ENCODE measurements around the gene ARID3A. TPM values are rescaled to one million over a fixed set of nuclear protein-coding genes. Genes with fewer than 3 reads are reported as not detected.

The ARID3A gene
- total and polyA plus RNA-seq, 2 of the 4 experiments (the other 2 are of a cell fraction): 16.0 to 23.1 TPM

GRCh38 chr19:988510-988909 is 62.7 kb downstream of the ARID3A start:
- H4K20me1 ChIP-seq (ENCODE audit: insufficient read depth, low read length): peaks cover 7% of the 10 kb centered on the region
- H3K36me3 ChIP-seq (ENCODE audit: control insufficient read depth, insufficient read depth, low read length): peaks cover 44% of the 10 kb centered on the region
- no peak overlapping the region for H4K5ac ChIP-seq (ENCODE audit: low read depth, low read length)
- no peak overlapping the region for H3K4me2 ChIP-seq (ENCODE audit: low read depth, low read length)
- no peak overlapping the region for H4K8ac ChIP-seq (ENCODE audit: low read depth in 2 of 2, low read length in 2 of 2)
- no peak overlapping the region for H3K9ac ChIP-seq (ENCODE audit: low read depth, low read length)
- in situ Hi-C loops (cut with MboI; ENCODE audit: low sequenced_read_pairs) (loop anchor here (10.0 kb wide), 1 partner anchor 224 kb away; no protein-coding TSS in a partner anchor), intact Hi-C loops (cut with micrococcal nuclease) (no loop called here), dilution Hi-C loops (cut with HindIII; ENCODE audit: low sequenced_read_pairs, unreplicated experiment) (no loop called here)
- no peak for DNase-seq
- no peak overlapping the region for H2AK5ac ChIP-seq (ENCODE audit: low read depth, low read length)
- BruUV-seq (replicated peaks): no TSS peak
- ChIA-PET POLR2A (ENCODE audit: unreplicated experiment) (no interaction called here), CTCF (no interaction called here)
- no peak overlapping the region for H2AFZ ChIP-seq (replicated peaks; ENCODE audit: low read length, poor library complexity)
- H3K23ac ChIP-seq (ENCODE audit: low read depth, low read length): no peak overlapping the region
- no peak for ATAC-seq (ENCODE audit: low read depth)
- H2BK120ac ChIP-seq (ENCODE audit: low read depth, low read length): no peak overlapping the region
- WGBS, 2 experiments (ENCODE audit: extremely low coverage in 2 of 2, insufficient read length in 1 of 2): 90% methylated on average over 10 of the region's 15 CpGs; no CpG with 5 or more reads in 1 of the 2 experiments
- no peak overlapping the region for H2AK9ac ChIP-seq (replicated peaks; ENCODE audit: low read depth, low read length, poor library complexity)
- H2BK20ac ChIP-seq (ENCODE audit: low read depth, low read length): no peak overlapping the region
- H3K4me3 ChIP-seq (ENCODE audit: insufficient read depth, low read depth, low read length): no peak overlapping the region
- H3K27ac ChIP-seq (ENCODE audit: insufficient read depth, low read length): no peak overlapping the region
- peaks cover 4% of the 10 kb centered on the region for H3K4me1 ChIP-seq (ENCODE audit: control insufficient read depth, insufficient read depth, low read length)
- no peak overlapping the region for H2BK5ac ChIP-seq (ENCODE audit: low read depth, low read length, poor library complexity, severe bottlenecking)
- H3K9me1 ChIP-seq (ENCODE audit: insufficient read depth, low read length): 0 out of 2 replicates have a peak, but pooled peaks cover 4% of the 10 kb centered on the region
- TF ChIP-seq BHLHE40 (IDR thresholded peaks at IDR 0.05; ENCODE audit: low read depth, low read length): no peak
- no peak for TF ChIP-seq MAFK (IDR thresholded peaks at IDR 0.05; ENCODE audit: low read depth, low read length)
- no peak for TF ChIP-seq POLR2A (IDR thresholded peaks at IDR 0.05; ENCODE audit: low read depth, low read length)
- TF ChIP-seq SMC3 (IDR thresholded peaks at IDR 0.05; ENCODE audit: low read depth, low read length): no peak
- TF ChIP-seq NFE2L2 (IDR thresholded peaks at IDR 0.05; ENCODE audit: low read depth, low read length): no peak
- TF ChIP-seq ELK1 (IDR thresholded peaks at IDR 0.05; ENCODE audit: borderline replicate concordance, low read depth, low read length): no peak
- TF ChIP-seq USF2 (IDR thresholded peaks at IDR 0.05; ENCODE audit: low read depth, low read length): no peak
- TF ChIP-seq CTCF (conservative IDR thresholded peaks at IDR 0.05; ENCODE audit: low read depth, low read length): no peak
- no peak for TF ChIP-seq CEBPB (IDR thresholded peaks at IDR 0.05; ENCODE audit: low read depth, low read length)
- no peak for TF ChIP-seq MXI1 (IDR thresholded peaks at IDR 0.05; ENCODE audit: borderline replicate concordance, low read depth, low read length)
- TF ChIP-seq RCOR1 (IDR thresholded peaks at IDR 0.05; ENCODE audit: insufficient replicate concordance, low read length): no peak
- TF ChIP-seq CHD1 (IDR thresholded peaks at IDR 0.05; ENCODE audit: low read depth, low read length): no peak
- TF ChIP-seq RAD21 (IDR thresholded peaks at IDR 0.05; ENCODE audit: low read length): no peak
- no peak for TF ChIP-seq RFX5 (IDR thresholded peaks at IDR 0.05; ENCODE audit: low read depth, low read length)
- TF ChIP-seq FOS (IDR thresholded peaks at IDR 0.05; ENCODE audit: low read depth, low read length): no peak
- no peak overlapping the region for H2BK15ac ChIP-seq (ENCODE audit: low read depth, low read length)
- H3K9me3 ChIP-seq (ENCODE audit: control insufficient read depth, insufficient read depth, low read length): no peaks in the 10 kb centered on the region
- no peak overlapping the region for H3K14ac ChIP-seq (replicated peaks; ENCODE audit: low read depth, low read length)
- H3K56ac ChIP-seq (ENCODE audit: extremely low read depth, insufficient read depth, low read length): no peak overlapping the region
- H3K18ac ChIP-seq (ENCODE audit: low read depth, low read length): no peak overlapping the region
- no peaks in the 10 kb centered on the region for H3K27me3 ChIP-seq (ENCODE audit: control insufficient read depth, insufficient read depth, low read length)
- H3K79me1 ChIP-seq (ENCODE audit: low read depth in 1 of 2, low read length in 2 of 2): peaks cover 5 to 34% of the 10 kb centered on the region in 2 experiments
- H3K4ac ChIP-seq (ENCODE audit: low read depth, low read length): no peak overlapping the region
- H4K91ac ChIP-seq (ENCODE audit: insufficient read depth, low read depth, low read length): no peak overlapping the region

All from IMR-90 (cell line).